C4-2B (cell line): ENCODE data around the gene CEACAM7.

Experiments used
- ZFX ChIP-seq: fragments of 450-650 bp; IDR thresholded peaks from 2 replicates; pipeline ENCODE4 v1.6.1; 2017
- TF ChIP-seq, protein P1 (sequence below): fragments of 450-650 bp; conservative IDR thresholded peaks from 2 replicates; pipeline ENCODE4 v1.5.1; 2017; ENCODE audit warnings: mild to moderate bottlenecking

- TF ChIP-seq, protein P1, sequence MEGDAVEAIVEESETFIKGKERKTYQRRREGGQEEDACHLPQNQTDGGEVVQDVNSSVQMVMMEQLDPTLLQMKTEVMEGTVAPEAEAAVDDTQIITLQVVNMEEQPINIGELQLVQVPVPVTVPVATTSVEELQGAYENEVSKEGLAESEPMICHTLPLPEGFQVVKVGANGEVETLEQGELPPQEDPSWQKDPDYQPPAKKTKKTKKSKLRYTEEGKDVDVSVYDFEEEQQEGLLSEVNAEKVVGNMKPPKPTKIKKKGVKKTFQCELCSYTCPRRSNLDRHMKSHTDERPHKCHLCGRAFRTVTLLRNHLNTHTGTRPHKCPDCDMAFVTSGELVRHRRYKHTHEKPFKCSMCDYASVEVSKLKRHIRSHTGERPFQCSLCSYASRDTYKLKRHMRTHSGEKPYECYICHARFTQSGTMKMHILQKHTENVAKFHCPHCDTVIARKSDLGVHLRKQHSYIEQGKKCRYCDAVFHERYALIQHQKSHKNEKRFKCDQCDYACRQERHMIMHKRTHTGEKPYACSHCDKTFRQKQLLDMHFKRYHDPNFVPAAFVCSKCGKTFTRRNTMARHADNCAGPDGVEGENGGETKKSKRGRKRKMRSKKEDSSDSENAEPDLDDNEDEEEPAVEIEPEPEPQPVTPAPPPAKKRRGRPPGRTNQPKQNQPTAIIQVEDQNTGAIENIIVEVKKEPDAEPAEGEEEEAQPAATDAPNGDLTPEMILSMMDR, result no peak
- TF ChIP-seq ZFX, result no peak
Measured at GRCh38 chr19:41627966-41628675, 59.9 kb downstream of the CEACAM7 start.
